Calu3 (cell line): ENCODE data around the gene ZNF790. TPM values are rescaled to one million over a fixed set of nuclear protein-coding genes. Genes with fewer than 3 reads are reported as not detected.

Source experiments
- BruUV-seq: library from RNA; stranded (reverse); fragments of 400-500 nt; replicated peaks from 2 replicates; lab custom pipeline; 2021; lab: Mats Ljungman, UMichigan
- CTCF ChIA-PET: fragments of 300-600 bp; sonication (Branson Sonifier 250); formaldehyde crosslinking; loops from one replicate; lab custom pipeline; 2022; ENCODE audit warnings: antibody characterized with exemption; lab: Charles Lee
- DNase-seq: peaks from one replicate; pipeline ENCODE4 v3.0.0; 2022
- H3K27ac Mint-ChIP-seq: one replicate; pipeline ENCODE4 v1.8.0; 2022; ENCODE audit warnings: mixed read lengths; ENCODE audit not compliant: unreplicated experiment
- H3K27me3 Mint-ChIP-seq: one replicate; pipeline ENCODE4 v1.8.0; 2022; ENCODE audit warnings: mixed read lengths; ENCODE audit not compliant: unreplicated experiment
- H3K36me3 Mint-ChIP-seq: one replicate; pipeline ENCODE4 v1.8.0; 2022; ENCODE audit warnings: mild to moderate bottlenecking, moderate library complexity, mixed read lengths; ENCODE audit not compliant: insufficient read depth, unreplicated experiment
- H3K4me1 Mint-ChIP-seq: one replicate; pipeline ENCODE4 v1.8.0; 2022; ENCODE audit warnings: mild to moderate bottlenecking, low read depth, mixed read lengths; ENCODE audit not compliant: unreplicated experiment
- H3K4me3 Mint-ChIP-seq: one replicate; pipeline ENCODE4 v1.8.0; 2022; ENCODE audit warnings: mild to moderate bottlenecking, low read depth, moderate library complexity, mixed read lengths; ENCODE audit not compliant: unreplicated experiment
- H3K9me3 Mint-ChIP-seq: one replicate; pipeline ENCODE4 v1.8.0; 2022; ENCODE audit warnings: low read depth, mixed read lengths; ENCODE audit not compliant: unreplicated experiment
- intact Hi-C: fragments of 100-400 bp; cut with micrococcal nuclease; formaldehyde crosslinking; loops from one replicate; pipeline ENCODE4 v1.10.0; 2022; ENCODE audit not compliant: unreplicated experiment
- total RNA-seq: library from RNA; stranded (reverse); gene quantifications from 2 replicates; pipeline ENCODE4 v1.2.3, GENCODE V29; 2022
- TF ChIP-seq, protein P1 (sequence below): fragments of 200-600 bp; IDR thresholded peaks from one replicate; pipeline ENCODE4 v1.8.0; 2022; ENCODE audit warnings: antibody characterized with exemption; ENCODE audit not compliant: unreplicated experiment

The ZNF790 gene
- total RNA-seq, 1 experiment from 2014 or later = 10.4 TPM

DNA sequence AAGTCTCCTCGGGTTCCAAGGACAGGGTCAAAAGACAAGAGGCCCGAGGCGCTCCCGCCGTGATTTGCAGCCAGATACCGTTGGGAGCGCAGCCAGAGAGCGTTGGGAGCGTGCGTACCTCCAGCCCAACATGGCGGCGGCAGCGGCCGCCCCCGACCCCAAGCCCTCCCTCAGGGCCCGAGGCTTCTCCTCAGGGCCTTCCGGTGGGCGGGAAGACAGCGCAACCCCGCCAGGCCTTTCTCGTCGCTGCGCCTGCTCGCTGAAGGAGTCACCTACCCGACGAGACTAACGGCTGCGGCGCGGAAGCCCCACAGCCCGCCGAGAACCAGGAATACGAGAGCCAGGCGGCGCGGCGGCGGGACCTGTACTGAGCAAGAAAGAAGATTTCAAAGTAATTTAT, 62.4 kb downstream of the ZNF790 start:
- peaks cover 14% of the 10 kb centered on the region for H3K9me3 Mint-ChIP-seq
- TF ChIP-seq, protein P1, sequence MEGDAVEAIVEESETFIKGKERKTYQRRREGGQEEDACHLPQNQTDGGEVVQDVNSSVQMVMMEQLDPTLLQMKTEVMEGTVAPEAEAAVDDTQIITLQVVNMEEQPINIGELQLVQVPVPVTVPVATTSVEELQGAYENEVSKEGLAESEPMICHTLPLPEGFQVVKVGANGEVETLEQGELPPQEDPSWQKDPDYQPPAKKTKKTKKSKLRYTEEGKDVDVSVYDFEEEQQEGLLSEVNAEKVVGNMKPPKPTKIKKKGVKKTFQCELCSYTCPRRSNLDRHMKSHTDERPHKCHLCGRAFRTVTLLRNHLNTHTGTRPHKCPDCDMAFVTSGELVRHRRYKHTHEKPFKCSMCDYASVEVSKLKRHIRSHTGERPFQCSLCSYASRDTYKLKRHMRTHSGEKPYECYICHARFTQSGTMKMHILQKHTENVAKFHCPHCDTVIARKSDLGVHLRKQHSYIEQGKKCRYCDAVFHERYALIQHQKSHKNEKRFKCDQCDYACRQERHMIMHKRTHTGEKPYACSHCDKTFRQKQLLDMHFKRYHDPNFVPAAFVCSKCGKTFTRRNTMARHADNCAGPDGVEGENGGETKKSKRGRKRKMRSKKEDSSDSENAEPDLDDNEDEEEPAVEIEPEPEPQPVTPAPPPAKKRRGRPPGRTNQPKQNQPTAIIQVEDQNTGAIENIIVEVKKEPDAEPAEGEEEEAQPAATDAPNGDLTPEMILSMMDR = no peak
- CTCF ChIA-PET = no interaction called here
- no peak for DNase-seq
- no peak overlapping the region for H3K27ac Mint-ChIP-seq
- no peaks in the 10 kb centered on the region for H3K27me3 Mint-ChIP-seq
- no TSS peak for BruUV-seq
- no peak overlapping the region for H3K4me3 Mint-ChIP-seq
- peaks cover 26% of the 10 kb centered on the region for H3K36me3 Mint-ChIP-seq
- peaks cover 20% of the 10 kb centered on the region for H3K4me1 Mint-ChIP-seq
- intact Hi-C loops = no loop called here

DNA sequence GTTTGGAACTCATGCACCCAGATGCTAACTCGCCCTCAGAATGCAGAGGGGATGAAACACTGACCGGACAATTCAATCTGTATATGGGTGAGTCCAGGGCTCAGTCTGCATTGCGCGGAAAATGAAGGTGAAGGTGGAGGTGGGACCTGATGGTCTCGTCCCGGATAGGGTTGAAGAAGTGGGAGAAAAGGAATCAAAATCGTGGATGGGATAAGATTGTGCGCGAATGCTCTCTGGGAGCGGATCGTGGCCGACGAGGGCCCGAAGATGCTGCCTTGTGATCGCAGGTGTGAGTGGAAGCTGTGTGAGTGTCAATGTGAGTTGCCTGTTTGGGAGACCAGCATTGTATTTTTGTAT, 65.0 kb downstream of the ZNF790 start:
- Mint-ChIP-seq H3K27ac (peak overlapping the region; percentile 76), H3K36me3 (peaks cover 27% of the 10 kb centered on the region)

DNA sequence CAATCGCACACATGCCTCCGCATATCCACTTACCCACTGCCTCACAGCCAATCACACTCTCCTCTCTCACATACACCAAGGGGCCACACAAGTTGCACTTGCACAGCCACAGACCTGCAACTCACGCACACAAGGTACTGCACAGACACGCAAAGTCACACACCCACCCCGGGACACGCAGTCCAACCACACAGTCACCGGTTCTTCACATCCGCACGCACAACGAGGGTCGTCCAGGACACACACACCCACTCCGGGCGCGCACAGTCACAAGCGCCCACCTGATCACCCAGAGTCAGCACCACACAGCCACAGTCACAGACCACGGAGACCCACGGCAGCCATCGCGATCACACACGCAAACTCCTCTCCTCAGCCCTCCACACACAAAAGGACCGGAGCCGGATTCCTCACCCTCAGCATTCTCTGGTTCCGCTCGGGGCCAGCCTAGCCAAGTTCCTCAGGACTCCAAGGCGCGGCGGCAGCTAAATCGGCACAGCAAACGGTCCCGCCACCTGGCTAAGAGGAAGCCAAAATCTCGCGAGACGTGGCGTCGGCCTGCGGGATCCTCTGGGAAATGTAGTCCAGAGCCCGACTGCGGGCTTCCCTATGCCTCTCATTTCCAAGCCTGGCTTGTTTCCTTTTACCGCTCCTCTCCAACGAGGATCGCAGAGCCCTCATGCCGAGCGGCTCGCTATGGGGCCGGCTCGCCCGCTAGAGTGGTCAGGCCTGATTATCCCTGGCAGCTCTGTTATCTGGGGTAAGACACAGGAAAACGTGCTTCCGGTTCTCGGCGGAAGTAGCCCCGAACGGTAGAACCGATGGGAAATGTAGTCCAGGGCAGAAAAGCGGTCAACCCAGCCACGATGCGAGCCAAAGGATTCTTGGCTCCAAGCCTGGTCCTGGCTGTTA, 65.6 kb downstream of the ZNF790 start, which contains the start of gene ZNF850:
Gene ZNF850, minus strand, starts transcription at position 497 of the 912 bp plus-strand sequence. CDS start 10,201 bp downstream, outside the sequence.
- TSS peak; percentile 66 for BruUV-seq
- Mint-ChIP-seq H3K27ac (peak within 1 kb of the TSS; percentile 76), H3K27me3 (no peaks in the 10 kb centered on the region), H3K9me3 (peaks cover 14% of the 10 kb centered on the region), H3K36me3 (peaks cover 27% of the 10 kb centered on the region), H3K4me1 (peaks cover 20% of the 10 kb centered on the region), H3K4me3 (peak within 1 kb of the TSS; percentile 91)
- TF ChIP-seq, protein P1 = no peak
- intact Hi-C loops = loop anchor here (5.0 kb wide), 2 partner anchors 65 to 80 kb away; partner anchors contain the start of genes ZNF345 and ZNF790
- CTCF ChIA-PET = no interaction called here
- DNase-seq = peak; percentile 95

More for the DNA sequence above, 65.0 kb downstream of the ZNF790 start:
- TF ChIP-seq, protein P1 = no peak
- Mint-ChIP-seq H3K4me1 (peaks cover 20% of the 10 kb centered on the region), H3K9me3 (peaks cover 14% of the 10 kb centered on the region), H3K4me3 (peak overlapping the region; percentile 91), H3K27me3 (no peaks in the 10 kb centered on the region)
- DNase-seq = no peak
- CTCF ChIA-PET = no interaction called here
- BruUV-seq = no TSS peak
- intact Hi-C loops = loop anchor here (5.0 kb wide), 2 partner anchors 64 to 79 kb away; partner anchors contain the start of genes ZNF345 and ZNF790

DNA sequence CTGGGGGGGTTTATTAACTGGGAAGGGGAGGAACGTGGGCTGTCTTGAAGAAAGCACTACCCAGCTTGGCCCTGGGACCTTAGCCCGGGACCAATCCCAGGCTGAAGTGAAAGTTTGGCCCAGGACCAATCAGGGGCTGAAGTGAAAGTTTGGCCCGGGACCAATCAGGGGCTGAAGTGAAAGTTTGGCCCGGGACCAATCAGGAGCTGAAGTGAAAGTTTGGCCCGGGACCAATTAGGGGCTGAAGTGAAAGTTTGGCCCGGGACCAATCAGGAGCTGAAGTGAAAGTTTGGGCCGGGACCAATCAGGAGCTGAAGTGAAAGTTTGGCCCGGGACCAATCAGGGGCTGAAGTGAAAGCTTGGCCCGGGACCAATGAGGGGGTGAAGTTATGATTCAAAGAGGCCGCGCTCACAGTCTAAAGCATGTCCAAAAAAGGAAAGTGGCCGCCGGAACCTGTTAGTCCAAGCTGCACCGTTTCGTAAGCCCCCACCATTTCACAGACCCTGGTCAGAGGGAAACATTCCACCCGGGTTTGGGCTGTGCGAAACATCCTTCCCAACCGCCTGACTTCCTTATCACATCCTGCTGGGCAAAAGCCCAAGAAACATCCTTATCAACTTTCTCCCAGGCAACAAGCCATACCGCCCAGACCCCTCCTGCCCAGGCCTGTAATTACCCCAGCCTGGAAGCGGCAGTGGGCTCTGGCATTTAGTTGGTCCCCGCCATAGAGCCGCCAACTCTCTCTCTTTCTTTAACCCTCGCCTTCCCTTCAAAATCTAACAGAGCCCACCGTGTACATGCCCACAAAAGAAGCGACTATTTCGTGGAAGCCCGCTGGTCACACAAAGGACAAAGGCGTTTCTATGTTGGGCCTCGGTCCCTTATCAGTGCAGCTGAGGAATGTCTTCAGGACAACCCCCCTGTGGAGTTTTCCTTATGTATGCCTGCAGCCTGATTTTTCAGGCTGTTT, 66.6 kb downstream of the ZNF790 start:
- H3K4me1 Mint-ChIP-seq = peaks cover 20% of the 10 kb centered on the region
- H3K4me3 Mint-ChIP-seq = peak overlapping the region; percentile 91
- peak overlapping the region; percentile 76 for H3K27ac Mint-ChIP-seq
- peak; percentile 81 for DNase-seq
- H3K36me3 Mint-ChIP-seq = peaks cover 27% of the 10 kb centered on the region
- TSS peak; percentile 99 for BruUV-seq
- H3K9me3 Mint-ChIP-seq = peaks cover 15% of the 10 kb centered on the region
- TF ChIP-seq, protein P1 = no peak
- H3K27me3 Mint-ChIP-seq = no peaks in the 10 kb centered on the region
- CTCF ChIA-PET = no interaction called here
- intact Hi-C loops = loop anchor here (5.0 kb wide), 2 partner anchors 66 to 81 kb away; partner anchors contain the start of genes ZNF345 and ZNF790
